T-helper 22 cell (primary cell): ENCODE measurements around the gene NOP16.
A peak's percentile ranks its signal among the peaks of the same experiment; 100 is the strongest.

Source experiments
- DNase-seq: peaks from one replicate; pipeline ENCODE4 v3.0.0-alpha.2; 2020; ENCODE audit warnings: low read depth

NOP16 gene

GRCh38 chr5:176388444-176389134 is at the start of gene NOP16, which contains the start of gene HIGD2A:
Gene NOP16, minus strand, starts transcription at chr5:176388598. Its CDS starts 59 bp downstream, at chr5:176388539.
Gene HIGD2A, plus strand, starts transcription at chr5:176388751. Its CDS starts 69 bp downstream, at chr5:176388820.
- peak; percentile 99 for DNase-seq

GRCh38 chr5:176436656-176437055 is 48.3 kb upstream of the NOP16 start:
- DNase-seq = no peak

- no peak for DNase-seq
Measured at GRCh38 chr5:176432707-176433106, 44.3 kb upstream of the NOP16 start.

GRCh38 chr5:176429972-176430371 is 41.6 kb upstream of the NOP16 start:
- no peak for DNase-seq

- DNase-seq = no peak
Measured at GRCh38 chr5:176427971-176428370, 39.6 kb upstream of the NOP16 start.

- DNase-seq = no peak
Measured at GRCh38 chr5:176426876-176427275, 38.5 kb upstream of the NOP16 start.

GRCh38 chr5:176425791-176426190 is 37.4 kb upstream of the NOP16 start:
- DNase-seq = no peak

- DNase-seq = no peak
Measured at GRCh38 chr5:176425138-176425537, 36.7 kb upstream of the NOP16 start.

GRCh38 chr5:176424181-176424580 is 35.8 kb upstream of the NOP16 start:
- DNase-seq = no peak

- no peak for DNase-seq
Measured at GRCh38 chr5:176420972-176421544, 32.7 kb upstream of the NOP16 start.

GRCh38 chr5:176420086-176420485 is 31.7 kb upstream of the NOP16 start:
- DNase-seq = no peak

GRCh38 chr5:176418251-176418650 is 29.9 kb upstream of the NOP16 start:
- no peak for DNase-seq

- DNase-seq = no peak
Measured at GRCh38 chr5:176416965-176417364, 28.6 kb upstream of the NOP16 start.

- DNase-seq = peak; percentile 82
Measured at GRCh38 chr5:176415952-176416924, 27.8 kb upstream of the NOP16 start, which contains the start of gene CLTB. Gene CLTB, minus strand, starts transcription at chr5:176416539. Its CDS starts 176 bp downstream, at chr5:176416363.

GRCh38 chr5:176415240-176415951 is 27.0 kb upstream of the NOP16 start:
- DNase-seq = no peak

- DNase-seq = no peak
Measured at GRCh38 chr5:176414704-176415103, 26.3 kb upstream of the NOP16 start.

- no peak for DNase-seq
Measured at GRCh38 chr5:176413709-176414191, 25.4 kb upstream of the NOP16 start.

GRCh38 chr5:176413255-176413565 is 24.8 kb upstream of the NOP16 start:
- no peak for DNase-seq

- no peak for DNase-seq
Measured at GRCh38 chr5:176412517-176413254, 24.3 kb upstream of the NOP16 start.

GRCh38 chr5:176410486-176411180 is 22.2 kb upstream of the NOP16 start:
- DNase-seq = no peak

GRCh38 chr5:176409765-176410164 is 21.4 kb upstream of the NOP16 start:
- DNase-seq = no peak
